Measurements from ENCODE around the gene TYSND1.
"Not testable (repeated sequence)": the region's sequence is repeated elsewhere in the genome, so short reads cannot be mapped to it uniquely, and the experiment has no call there.

Gene TYSND1

GRCh38 chr10:70106958-70107791 lies 39.3 kb downstream of the TYSND1 start:
- DNase-seq = no peak

- DNase-seq = no peak
Measured at GRCh38 chr10:70101668-70102067, 44.8 kb downstream of the TYSND1 start.

- DNase-seq = not testable (repeated sequence)
Measured at GRCh38 chr10:70101068-70101562, 45.4 kb downstream of the TYSND1 start.

- no peak for DNase-seq
Measured at GRCh38 chr10:70098271-70098670, 48.2 kb downstream of the TYSND1 start.

GRCh38 chr10:70097459-70097858 lies 49.0 kb downstream of the TYSND1 start:
- no peak for DNase-seq

GRCh38 chr10:70096705-70097420 lies 49.6 kb downstream of the TYSND1 start:
- DNase-seq = no peak

- no peak for DNase-seq
Measured at GRCh38 chr10:70096016-70096704, 50.3 kb downstream of the TYSND1 start.

GRCh38 chr10:70094250-70094649 lies 52.2 kb downstream of the TYSND1 start:
- no peak for DNase-seq

- no peak for DNase-seq
Measured at GRCh38 chr10:70093335-70093944, 53.1 kb downstream of the TYSND1 start.

GRCh38 chr10:70092389-70092718 lies 54.1 kb downstream of the TYSND1 start:
- no peak for DNase-seq

- no peak for DNase-seq
Measured at GRCh38 chr10:70090951-70091350, 55.5 kb downstream of the TYSND1 start.

GRCh38 chr10:70090013-70090412 lies 56.5 kb downstream of the TYSND1 start:
- DNase-seq = no peak

GRCh38 chr10:70088308-70088698 lies 58.2 kb downstream of the TYSND1 start:
- no peak for DNase-seq
